Uterus (tissue), 4 donors: Measurements from ENCODE around the gene CBLL1. TPM values are rescaled to one million over a fixed set of nuclear protein-coding genes. Genes with fewer than 3 reads are reported as not detected.

ENCODE experiments used
- DNase-seq, 2 donors: peaks; one replicate each; pipeline ENCODE4 v3.0.0-alpha.2; 2019 to 2020
- H3K27ac ChIP-seq, 2 donors: fragments of 200-600 bp; sonication (generic); 1 replicate in 1 of 2; 2 replicates in 1 of 2; pipeline ENCODE4 v1.5.1; 2016 to 2018
- H3K27me3 ChIP-seq, 2 donors: fragments of 200-600 bp; sonication (generic); one replicate each; pipeline ENCODE4 v1.5.1; 2018 to 2019; ENCODE audit warnings: control low read depth in 1 of 2
- H3K36me3 ChIP-seq, 2 donors: fragments of 200-600 bp; sonication (generic); one replicate each; pipeline ENCODE4 v1.5.1; 2019; ENCODE audit warnings: control low read depth in 1 of 2
- H3K4me1 ChIP-seq, 2 donors: fragments of 200-600 bp; sonication (generic); one replicate each; pipeline ENCODE4 v1.5.1; 2018 to 2019; ENCODE audit warnings: control low read depth in 1 of 2
- H3K4me3 ChIP-seq, 2 donors: fragments of 200-600 bp; sonication (generic); 1 replicate in 1 of 2; 2 replicates in 1 of 2; pipeline ENCODE4 v1.5.1; 2018 to 2019; ENCODE audit warnings: mild to moderate bottlenecking in 1 of 2
- H3K9me3 ChIP-seq, 2 donors: fragments of 200-600 bp; sonication (generic); one replicate each; pipeline ENCODE4 v1.5.1; 2019; ENCODE audit warnings: control low read depth in 1 of 2
- POLR2A ChIP-seq, 2 donors: fragments of 450-650 bp; IDR thresholded peaks; one replicate each; pipeline ENCODE4 v1.6.1; 2016; ENCODE audit warnings: antibody characterized with exemption in 2 of 2, mild to moderate bottlenecking in 1 of 2, moderate library complexity in 1 of 2
- intact Hi-C: fragments of 100-400 bp; cut with DNase I; formaldehyde crosslinking; loops from one replicate; pipeline ENCODE4 v1.15.1; 2023; ENCODE audit warnings: low total_unique reads
- total RNA-seq, 4 donors: library from RNA; depleted of rRNA in 3 of 4; stranded (reverse); fragments of >200 nt in 3 of 4; gene quantifications; one replicate each; pipeline versions ENCODE4 v1.1.0 to v1.2.4, GENCODE V29; 2014 to 2023
- TF ChIP-seq, protein P1 (sequence below), 4 experiments: fragments of 200-600 bp in 2 of 4; fragments of 450-650 bp in 2 of 4; sonication (generic) in 2 of 4; IDR thresholded peaks; one replicate each; pipeline ENCODE4 v1.5.1; 2016 to 2019; ENCODE audit warnings: antibody characterized with exemption in 4 of 4, mild to moderate bottlenecking in 2 of 4, moderate library complexity in 1 of 4
- donor health status: DM: yes; HTN: yes; CAD: no.

The CBLL1 gene
- total RNA-seq, 4 donors from 2014 or later = 22.3 to 54.1 (median 29.1) TPM

DNA sequence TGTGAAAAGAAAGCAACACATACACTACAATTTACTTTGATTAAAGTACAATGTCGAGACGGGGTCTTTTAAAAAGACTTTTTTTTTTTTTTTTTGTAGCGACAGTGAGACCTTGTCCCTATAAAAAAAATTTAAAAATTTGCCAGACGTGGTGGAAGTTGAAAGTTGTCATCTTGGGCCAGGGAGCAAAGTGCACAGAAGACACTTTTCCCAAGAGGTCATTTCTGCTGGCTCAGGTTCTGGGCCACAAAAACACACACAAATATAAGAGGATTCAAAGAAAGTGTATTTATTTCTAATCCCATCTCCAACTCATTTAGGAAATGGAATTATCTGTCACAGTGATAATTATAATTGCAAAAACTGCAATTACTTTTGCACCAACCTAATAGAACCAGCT is 34.3 kb downstream of the CBLL1 start:
- Histone ChIP-seq H3K27me3 (no peaks in the 10 kb centered on the region), H3K4me1 (no peaks in the 10 kb centered on the region), H3K27ac (no peak overlapping the region), H3K4me3 (no peak overlapping the region), H3K36me3 (no peaks in the 10 kb centered on the region), H3K9me3 (no peaks in the 10 kb centered on the region)
- no peak for DNase-seq
- intact Hi-C loops = no loop called here
- TF ChIP-seq, protein P1, sequence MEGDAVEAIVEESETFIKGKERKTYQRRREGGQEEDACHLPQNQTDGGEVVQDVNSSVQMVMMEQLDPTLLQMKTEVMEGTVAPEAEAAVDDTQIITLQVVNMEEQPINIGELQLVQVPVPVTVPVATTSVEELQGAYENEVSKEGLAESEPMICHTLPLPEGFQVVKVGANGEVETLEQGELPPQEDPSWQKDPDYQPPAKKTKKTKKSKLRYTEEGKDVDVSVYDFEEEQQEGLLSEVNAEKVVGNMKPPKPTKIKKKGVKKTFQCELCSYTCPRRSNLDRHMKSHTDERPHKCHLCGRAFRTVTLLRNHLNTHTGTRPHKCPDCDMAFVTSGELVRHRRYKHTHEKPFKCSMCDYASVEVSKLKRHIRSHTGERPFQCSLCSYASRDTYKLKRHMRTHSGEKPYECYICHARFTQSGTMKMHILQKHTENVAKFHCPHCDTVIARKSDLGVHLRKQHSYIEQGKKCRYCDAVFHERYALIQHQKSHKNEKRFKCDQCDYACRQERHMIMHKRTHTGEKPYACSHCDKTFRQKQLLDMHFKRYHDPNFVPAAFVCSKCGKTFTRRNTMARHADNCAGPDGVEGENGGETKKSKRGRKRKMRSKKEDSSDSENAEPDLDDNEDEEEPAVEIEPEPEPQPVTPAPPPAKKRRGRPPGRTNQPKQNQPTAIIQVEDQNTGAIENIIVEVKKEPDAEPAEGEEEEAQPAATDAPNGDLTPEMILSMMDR (IDR thresholded peaks at IDR 0.05) = no peak
- no peak for TF ChIP-seq POLR2A (IDR thresholded peaks at IDR 0.05)

DNA sequence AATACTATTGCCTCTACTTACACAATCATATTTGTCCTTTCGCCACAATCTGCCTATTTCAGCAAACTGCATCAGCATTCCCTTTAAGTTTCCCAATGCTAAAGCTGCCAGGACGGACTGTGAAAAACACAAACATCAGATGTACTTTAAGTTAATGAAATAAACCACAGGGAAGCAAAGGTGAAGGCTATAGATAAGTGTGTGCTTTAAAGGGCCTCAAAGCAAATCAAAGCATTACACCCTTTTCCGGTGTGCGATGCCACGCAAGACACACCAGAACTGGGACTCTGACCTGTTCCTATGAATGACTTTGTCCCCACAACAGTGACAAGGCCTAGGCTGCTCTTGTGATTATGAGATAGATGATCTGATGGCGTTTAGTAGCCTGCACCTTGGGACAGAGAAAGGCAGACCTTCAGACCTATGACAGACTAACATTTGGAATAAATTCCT is 35.7 kb downstream of the CBLL1 start:
- no peaks in the 10 kb centered on the region for H3K36me3 ChIP-seq
- no peak for DNase-seq
- H3K27me3 ChIP-seq = no peaks in the 10 kb centered on the region
- H3K9me3 ChIP-seq = no peaks in the 10 kb centered on the region
- TF ChIP-seq POLR2A (IDR thresholded peaks at IDR 0.05) = no peak
- TF ChIP-seq, protein P1 (IDR thresholded peaks at IDR 0.05) = no peak
- H3K4me3 ChIP-seq = no peak overlapping the region
- intact Hi-C loops = no loop called here
- H3K4me1 ChIP-seq = no peaks in the 10 kb centered on the region
- no peak overlapping the region for H3K27ac ChIP-seq

DNA sequence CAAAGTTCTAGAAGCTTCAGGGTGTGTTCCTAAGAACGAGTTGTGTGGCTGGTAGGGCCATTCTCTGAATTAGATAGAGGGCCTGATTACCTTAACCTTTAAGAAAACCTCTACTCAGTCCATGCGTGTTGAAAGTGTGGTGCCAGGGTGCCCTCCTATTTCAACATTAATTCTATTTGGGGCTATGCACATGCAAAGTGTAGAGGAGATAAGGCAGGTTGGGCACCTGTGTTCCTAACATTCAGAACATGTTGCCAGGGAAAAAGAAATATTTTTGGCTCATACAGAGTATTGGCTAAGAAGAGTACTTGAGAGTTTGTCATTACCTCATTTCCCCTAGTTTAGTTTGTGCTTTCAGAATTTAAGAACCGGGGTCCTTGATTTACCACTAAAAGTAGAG is 38.4 kb downstream of the CBLL1 start:
- Histone ChIP-seq H3K36me3 (no peaks in the 10 kb centered on the region), H3K27me3 (no peaks in the 10 kb centered on the region), H3K27ac (no peak overlapping the region), H3K9me3 (no peaks in the 10 kb centered on the region), H3K4me3 (no peak overlapping the region), H3K4me1 (peaks cover 0 to 3% of the 10 kb centered on the region in 2 donors)
- no peak for DNase-seq
- intact Hi-C loops = no loop called here
- TF ChIP-seq POLR2A (IDR thresholded peaks at IDR 0.05) = no peak
- TF ChIP-seq, protein P1 (IDR thresholded peaks at IDR 0.05) = no peak

DNA sequence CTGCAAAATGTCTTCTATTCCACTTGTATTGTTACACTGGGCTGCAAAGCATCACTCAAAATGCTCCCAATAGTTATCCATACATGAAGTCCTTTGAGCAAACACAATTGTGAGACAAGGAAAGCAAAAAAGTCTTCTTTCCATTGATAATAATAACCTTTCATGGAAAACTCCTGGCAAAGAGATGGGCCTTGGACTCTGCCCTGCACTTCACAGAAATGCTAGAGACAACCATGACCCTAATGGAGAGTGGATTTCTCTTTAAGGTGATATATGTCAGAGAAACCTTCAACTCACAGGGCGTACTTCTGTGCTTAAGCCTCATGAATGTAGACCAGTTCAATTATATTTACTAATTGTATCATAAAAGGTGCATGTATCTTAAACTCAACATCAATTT is 39.7 kb downstream of the CBLL1 start:
- intact Hi-C loops = no loop called here
- no peaks in the 10 kb centered on the region for H3K27me3 ChIP-seq
- TF ChIP-seq, protein P1 (IDR thresholded peaks at IDR 0.05) = no peak
- TF ChIP-seq POLR2A (IDR thresholded peaks at IDR 0.05) = no peak
- DNase-seq = no peak
- H3K27ac ChIP-seq = no peak overlapping the region
- H3K4me1 ChIP-seq = peaks cover 0 to 3% of the 10 kb centered on the region in 2 donors
- H3K9me3 ChIP-seq = no peaks in the 10 kb centered on the region
- H3K36me3 ChIP-seq = no peaks in the 10 kb centered on the region
- H3K4me3 ChIP-seq = no peak overlapping the region

DNA sequence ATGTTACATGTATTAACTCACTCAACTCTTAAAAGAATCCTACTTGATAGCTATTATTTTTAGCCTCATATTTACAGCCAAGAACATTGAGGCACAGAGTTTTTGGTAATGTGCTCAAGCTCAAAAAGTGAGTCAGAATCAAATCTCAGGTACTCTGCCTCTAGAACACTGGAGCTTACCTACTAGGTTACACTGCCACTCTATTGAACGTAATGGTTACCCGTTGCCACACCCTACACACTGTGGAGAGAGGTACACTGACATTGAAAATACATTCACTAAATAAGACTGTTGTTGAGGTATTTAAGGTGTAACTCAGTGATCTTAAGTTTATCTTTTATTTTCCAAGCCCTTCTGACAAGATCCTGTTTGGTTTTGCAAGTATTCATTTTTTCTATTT is 41.2 kb downstream of the CBLL1 start:
- TF ChIP-seq, protein P1 (IDR thresholded peaks at IDR 0.05) = no peak
- TF ChIP-seq POLR2A (IDR thresholded peaks at IDR 0.05) = no peak
- Histone ChIP-seq H3K4me3 (no peak overlapping the region), H3K27ac (peak overlapping the region; percentile 47 to 60)

More for the DNA sequence above, 41.2 kb downstream of the CBLL1 start:
- Histone ChIP-seq H3K4me1 (peaks cover 0 to 3% of the 10 kb centered on the region in 2 donors), H3K27me3 (no peaks in the 10 kb centered on the region), H3K36me3 (no peaks in the 10 kb centered on the region), H3K9me3 (no peaks in the 10 kb centered on the region)
- intact Hi-C loops = no loop called here
- no peak for DNase-seq
